Measurements from ENCODE around the gene BRIP1. TPM values are rescaled to one million over a fixed set of nuclear protein-coding genes. Genes with fewer than 3 reads are reported as not detected.

The BRIP1 gene
- total and polyA plus RNA-seq, 2 donors (not counting 3 experiments of a cell fraction or from before 2014, with no cell fraction given): 1.8 to 12.1 TPM

DNA sequence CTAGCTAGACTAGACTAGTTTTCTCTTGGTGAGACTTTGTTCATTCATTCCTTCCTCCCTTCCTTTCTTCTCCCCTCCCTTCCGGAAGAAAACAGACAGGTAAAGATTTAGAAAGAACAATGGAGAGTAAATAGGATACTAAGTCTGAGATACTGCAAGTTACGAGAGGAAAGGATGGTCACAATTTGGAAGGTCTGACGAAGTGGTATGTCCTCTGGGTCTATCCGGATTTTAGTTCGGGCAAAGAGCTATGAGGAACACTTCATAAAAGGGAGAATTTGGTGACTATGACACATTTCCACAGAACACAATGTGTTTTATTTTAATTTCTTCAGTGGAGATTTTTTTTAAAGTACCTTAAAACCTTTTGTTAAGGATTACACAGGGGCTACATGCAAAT, 107.7 kb downstream of the BRIP1 start:
- Histone ChIP-seq H4K20me1 (replicated peaks; ENCODE audit: control insufficient read depth, extremely low read depth, insufficient read depth, low read length) (no peaks in the 10 kb centered on the region), H3K4me3 (replicated peaks in 1 of 3; ENCODE audit: insufficient read depth in 1 of 3, low read depth in 1 of 3, low read length in 3 of 3) (no peak overlapping the region), H3K9ac (replicated peaks; ENCODE audit: extremely low read depth, insufficient read depth, low read length) (no peak overlapping the region), H3K4me2 (ENCODE audit: insufficient read depth, low read length) (no peak overlapping the region), H3K9me1 (replicated peaks; ENCODE audit: control insufficient read depth, extremely low read depth, insufficient read depth, low read length) (no peaks in the 10 kb centered on the region), H2AFZ (ENCODE audit: low read depth, low read length) (no peak overlapping the region), H3K4me1 (ENCODE audit: control insufficient read depth, extremely low read depth, insufficient read depth, low read length) (no peaks in the 10 kb centered on the region), H3K27me3 (ENCODE audit: control insufficient read depth in 2 of 2, insufficient read depth in 2 of 2, low read length in 2 of 2) (no peaks in the 10 kb centered on the region), H3K36me3 (ENCODE audit: control insufficient read depth in 2 of 2, extremely low read depth in 1 of 2, insufficient read depth in 2 of 2, low read length in 2 of 2) (no peaks in the 10 kb centered on the region), H3K9me3 (replicated peaks; ENCODE audit: control insufficient read depth, insufficient read depth, low read length) (no peaks in the 10 kb centered on the region), H3K79me2 (ENCODE audit: control insufficient read depth, insufficient read depth, low read length) (no peaks in the 10 kb centered on the region), H3K27ac (ENCODE audit: insufficient read depth, low read depth, low read length) (no peak overlapping the region)
- ChIA-PET POLR2A (no interaction called here), CTCF (interaction anchor here (0.9 to 1.1 kb wide), 2 partner anchors 20 to 181 kb away, joined by 3 to 4 read pairs; no protein-coding TSS in a partner anchor)
- BruUV-seq (replicated peaks): no TSS peak
- no peak for FAIRE-seq
- no peak for DNase-seq (ENCODE audit: low read depth, low spot score)
- dilution Hi-C loops (cut with MboI; ENCODE audit: extremely low pct_ligation_motif_present, low sequenced_read_pairs) (no loop called here), intact Hi-C loops (cut with micrococcal nuclease) (no loop called here)
- TF ChIP-seq EZH2 (IDR thresholded peaks at IDR 0.05; ENCODE audit: borderline replicate concordance, low read depth, low read length, severe bottlenecking): no peak
- no peak for TF ChIP-seq MYC (IDR thresholded peaks at IDR 0.05; ENCODE audit: low read depth, low read length)
- TF ChIP-seq, protein P1, sequence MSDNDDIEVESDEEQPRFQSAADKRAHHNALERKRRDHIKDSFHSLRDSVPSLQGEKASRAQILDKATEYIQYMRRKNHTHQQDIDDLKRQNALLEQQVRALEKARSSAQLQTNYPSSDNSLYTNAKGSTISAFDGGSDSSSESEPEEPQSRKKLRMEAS (IDR thresholded peaks at IDR 0.05; ENCODE audit: insufficient read depth, insufficient read length): no peak
- no peak for TF ChIP-seq POLR2A (IDR thresholded peaks at IDR 0.05; ENCODE audit: low read depth, low read length)
- no peak for TF ChIP-seq POLR2AphosphoS5 (IDR thresholded peaks at IDR 0.05; ENCODE audit: insufficient read depth, low read depth, low read length)
- TF ChIP-seq GATA2 (IDR thresholded peaks at IDR 0.05; ENCODE audit: insufficient read depth, insufficient read length, low read depth, low read length): no peak
- no peak for TF ChIP-seq FOS (IDR thresholded peaks at IDR 0.05; ENCODE audit: borderline replicate concordance, insufficient read depth, low read length)
- TF ChIP-seq, protein P2, sequence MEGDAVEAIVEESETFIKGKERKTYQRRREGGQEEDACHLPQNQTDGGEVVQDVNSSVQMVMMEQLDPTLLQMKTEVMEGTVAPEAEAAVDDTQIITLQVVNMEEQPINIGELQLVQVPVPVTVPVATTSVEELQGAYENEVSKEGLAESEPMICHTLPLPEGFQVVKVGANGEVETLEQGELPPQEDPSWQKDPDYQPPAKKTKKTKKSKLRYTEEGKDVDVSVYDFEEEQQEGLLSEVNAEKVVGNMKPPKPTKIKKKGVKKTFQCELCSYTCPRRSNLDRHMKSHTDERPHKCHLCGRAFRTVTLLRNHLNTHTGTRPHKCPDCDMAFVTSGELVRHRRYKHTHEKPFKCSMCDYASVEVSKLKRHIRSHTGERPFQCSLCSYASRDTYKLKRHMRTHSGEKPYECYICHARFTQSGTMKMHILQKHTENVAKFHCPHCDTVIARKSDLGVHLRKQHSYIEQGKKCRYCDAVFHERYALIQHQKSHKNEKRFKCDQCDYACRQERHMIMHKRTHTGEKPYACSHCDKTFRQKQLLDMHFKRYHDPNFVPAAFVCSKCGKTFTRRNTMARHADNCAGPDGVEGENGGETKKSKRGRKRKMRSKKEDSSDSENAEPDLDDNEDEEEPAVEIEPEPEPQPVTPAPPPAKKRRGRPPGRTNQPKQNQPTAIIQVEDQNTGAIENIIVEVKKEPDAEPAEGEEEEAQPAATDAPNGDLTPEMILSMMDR (IDR thresholded peaks at IDR 0.05; ENCODE audit: extremely low read depth in 1 of 2, insufficient read depth in 1 of 2, low read depth in 1 of 2, low read length in 2 of 2): no peak
- no peak for TF ChIP-seq JUN (IDR thresholded peaks at IDR 0.05; ENCODE audit: borderline replicate concordance, insufficient read depth, insufficient read length, low read depth)
